Memory B cell (primary cell): Measurements from ENCODE around the gene LCORL.

Experiments used
- ATAC-seq: fragments of 150-1000 bp; cut with Tn5 transposase; 2 replicates; pipeline ENCODE4 v1.10.0; 2021; ENCODE audit warnings: low read depth, mild to moderate bottlenecking, moderate library complexity
- DNase-seq, 2 donors: peaks; one replicate each; pipeline ENCODE4 v3.0.0; 2022; ENCODE audit warnings: low spot score in 2 of 2
- H3K27ac Mint-ChIP-seq: one replicate; pipeline ENCODE4 v1.8.0; 2022; ENCODE audit warnings: mild to moderate bottlenecking, moderate library complexity, mixed read lengths
- H3K27me3 Mint-ChIP-seq: one replicate; pipeline ENCODE4 v1.8.0; 2022; ENCODE audit warnings: mixed read lengths
- H3K36me3 Mint-ChIP-seq: one replicate; pipeline ENCODE4 v1.8.0; 2022; ENCODE audit warnings: mild to moderate bottlenecking, mixed read lengths
- H3K4me1 Mint-ChIP-seq: one replicate; pipeline ENCODE4 v1.8.0; 2022; ENCODE audit warnings: mixed read lengths
- H3K4me3 Mint-ChIP-seq: one replicate; pipeline ENCODE4 v1.8.0; 2022; ENCODE audit warnings: mild to moderate bottlenecking, moderate library complexity, mixed read lengths
- H3K9me3 Mint-ChIP-seq: one replicate; pipeline ENCODE4 v1.8.0; 2022; ENCODE audit warnings: mixed read lengths

LCORL gene

DNA sequence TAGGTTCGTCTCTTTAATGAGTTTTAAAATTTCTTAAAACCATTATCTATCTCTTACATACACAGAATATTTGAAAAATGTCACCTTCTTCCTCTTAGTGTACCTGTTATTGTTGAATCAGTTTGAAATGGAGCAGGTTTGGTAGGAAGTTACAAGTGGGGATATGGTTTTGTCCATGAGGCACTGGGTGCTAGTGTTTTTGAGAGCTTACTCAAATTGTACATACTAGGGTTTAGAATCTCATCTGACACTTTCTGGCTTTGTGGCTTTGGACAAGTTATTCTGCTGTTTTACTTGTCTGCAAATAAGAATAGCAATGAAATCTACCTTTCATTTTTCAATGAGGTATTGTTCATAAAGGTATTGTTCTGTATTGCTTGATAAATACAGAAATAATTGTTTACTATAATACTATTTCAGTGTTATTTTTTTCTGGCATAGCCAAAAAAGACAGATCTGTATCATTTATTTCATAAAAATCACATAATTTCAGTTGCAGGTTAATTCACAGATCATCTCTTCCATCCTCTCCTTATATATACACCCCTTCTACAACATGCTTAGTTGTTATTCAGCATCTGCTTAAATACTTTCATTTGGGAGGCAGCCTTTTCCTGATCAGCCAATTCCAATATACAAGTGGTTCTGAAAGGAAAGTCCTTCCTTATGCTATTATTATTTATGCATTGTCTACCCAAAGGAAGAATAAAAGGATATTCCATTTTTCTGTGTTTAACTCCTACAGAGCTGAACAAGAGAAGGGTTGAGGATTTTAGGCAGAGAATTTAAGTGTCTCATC lies 197.5 kb downstream of the LCORL start:
- Mint-ChIP-seq H3K27me3 (no peaks in the 10 kb centered on the region), H3K36me3 (peaks cover 2% of the 10 kb centered on the region), H3K9me3 (no peaks in the 10 kb centered on the region), H3K4me3 (no peak overlapping the region), H3K4me1 (no peaks in the 10 kb centered on the region), H3K27ac (no peak overlapping the region)
- ATAC-seq (no peak), DNase-seq (no peak)

DNA sequence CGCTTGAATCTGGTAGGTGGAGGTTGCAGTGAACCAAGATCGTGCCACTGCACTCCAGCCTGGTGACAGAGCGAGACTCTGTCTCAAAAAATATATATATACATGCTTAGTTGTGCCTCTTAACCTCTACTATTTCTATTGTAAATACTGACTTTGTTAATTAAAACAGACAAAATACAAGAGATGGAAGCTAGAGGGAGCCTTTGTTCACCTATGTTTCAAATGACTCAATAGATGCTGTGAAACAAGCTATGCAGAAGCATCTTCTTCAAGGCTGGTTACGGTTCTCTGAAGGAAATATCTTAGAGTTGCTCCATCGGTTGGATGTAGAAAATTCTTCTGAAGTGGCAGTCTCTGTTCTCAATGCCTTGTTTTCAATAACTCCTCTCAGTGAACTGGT lies 204.5 kb downstream of the LCORL start:
- no peaks in the 10 kb centered on the region for H3K27me3 Mint-ChIP-seq
- no peaks in the 10 kb centered on the region for H3K9me3 Mint-ChIP-seq
- H3K36me3 Mint-ChIP-seq, result no peaks in the 10 kb centered on the region
- no peak overlapping the region for H3K27ac Mint-ChIP-seq
- no peak overlapping the region for H3K4me3 Mint-ChIP-seq
- DNase-seq (peak in 1 of 2 donors; percentile 37), ATAC-seq (peak; percentile 93)
- no peaks in the 10 kb centered on the region for H3K4me1 Mint-ChIP-seq

DNA sequence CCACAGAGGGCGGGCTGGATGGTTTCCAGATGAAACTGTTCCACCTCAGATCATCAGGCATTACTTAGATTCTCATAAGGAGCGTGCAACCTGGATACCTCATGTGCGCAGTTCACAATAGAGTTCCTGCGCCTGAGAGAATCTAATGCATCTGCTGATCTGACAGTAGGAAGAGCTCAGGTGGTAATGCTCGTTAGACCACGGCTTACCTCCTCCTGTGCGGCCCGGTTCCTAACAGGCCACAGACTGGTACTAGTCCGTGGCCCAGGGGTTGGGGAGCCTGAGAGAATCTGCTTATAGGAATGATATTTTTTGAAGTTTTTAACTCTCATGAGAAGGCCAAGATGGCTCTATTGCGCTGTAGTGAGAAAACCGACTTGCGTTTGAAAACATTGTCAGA lies 205.4 kb downstream of the LCORL start:
- H3K9me3 Mint-ChIP-seq, result no peaks in the 10 kb centered on the region
- H3K4me1 Mint-ChIP-seq, result peaks cover 3% of the 10 kb centered on the region
- DNase-seq, result no peak
- H3K36me3 Mint-ChIP-seq, result no peaks in the 10 kb centered on the region
- no peak overlapping the region for H3K27ac Mint-ChIP-seq
- H3K4me3 Mint-ChIP-seq, result no peak overlapping the region
- no peaks in the 10 kb centered on the region for H3K27me3 Mint-ChIP-seq
- ATAC-seq, result no peak

DNA sequence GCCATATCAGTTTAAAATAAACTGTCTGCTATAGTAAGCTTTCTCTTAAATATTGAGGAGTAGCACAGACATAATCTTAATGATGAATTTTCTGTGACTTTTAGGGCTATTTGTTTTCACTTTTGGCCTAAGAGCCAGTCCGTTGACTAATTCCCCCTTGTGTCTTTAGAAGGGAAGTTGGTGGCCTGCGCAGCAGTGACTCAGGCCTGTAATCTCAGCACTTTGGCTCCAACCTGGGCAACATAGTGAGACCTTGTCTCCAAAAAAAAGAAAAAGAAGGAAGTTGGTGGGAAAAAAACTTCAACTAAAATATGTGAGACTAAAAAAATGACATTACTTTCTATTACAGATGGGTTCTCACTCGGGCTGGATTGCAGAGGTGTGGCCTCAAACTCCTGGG lies 207.4 kb downstream of the LCORL start:
- H3K36me3 Mint-ChIP-seq, result peaks cover 2% of the 10 kb centered on the region
- no peak overlapping the region for H3K4me3 Mint-ChIP-seq
- no peak for DNase-seq
- H3K27ac Mint-ChIP-seq, result peak overlapping the region; percentile 73
- H3K27me3 Mint-ChIP-seq, result no peaks in the 10 kb centered on the region
- H3K4me1 Mint-ChIP-seq, result peaks cover 13% of the 10 kb centered on the region
- no peak for ATAC-seq
- H3K9me3 Mint-ChIP-seq, result no peaks in the 10 kb centered on the region

DNA sequence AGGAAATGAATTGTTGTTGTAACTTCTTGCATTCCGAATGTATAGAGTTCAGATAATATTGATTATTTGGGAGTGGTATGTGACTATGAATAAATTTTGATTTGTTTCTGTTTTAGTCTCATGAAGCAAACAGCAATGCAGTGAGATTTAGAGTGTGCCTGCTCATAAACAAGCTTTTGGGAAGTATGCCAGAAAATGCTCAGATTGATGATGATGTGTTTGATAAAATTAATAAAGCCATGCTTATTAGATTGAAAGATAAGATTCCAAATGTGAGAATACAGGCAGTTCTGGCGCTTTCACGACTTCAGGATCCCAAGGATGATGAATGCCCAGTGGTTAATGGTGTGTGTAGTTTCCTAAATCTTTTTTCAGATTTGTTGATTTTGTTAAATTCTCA lies 208.8 kb downstream of the LCORL start:
- Mint-ChIP-seq H3K27me3 (no peaks in the 10 kb centered on the region), H3K9me3 (no peaks in the 10 kb centered on the region), H3K4me3 (no peak overlapping the region), H3K4me1 (peaks cover 18% of the 10 kb centered on the region), H3K36me3 (peaks cover 2% of the 10 kb centered on the region), H3K27ac (no peak overlapping the region)
- ATAC-seq, result no peak
- no peak for DNase-seq

DNA sequence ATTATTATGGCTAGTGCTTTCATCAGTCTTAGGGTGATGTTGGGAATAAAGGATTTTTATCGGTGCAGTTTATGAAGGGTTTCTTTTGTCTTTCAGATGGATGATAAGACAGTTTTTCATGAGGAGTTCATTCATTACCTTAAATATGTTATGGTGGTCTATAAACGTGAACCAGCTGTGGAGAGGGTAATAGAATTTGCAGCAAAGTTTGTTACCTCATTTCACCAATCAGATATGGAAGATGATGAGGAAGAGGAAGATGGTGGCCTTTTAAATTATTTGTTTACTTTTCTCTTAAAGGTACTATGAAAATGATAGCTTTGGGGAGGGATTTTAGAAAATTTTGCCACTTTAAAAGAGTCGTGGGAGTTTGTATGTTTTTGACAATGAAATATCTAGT lies 209.4 kb downstream of the LCORL start:
- H3K27ac Mint-ChIP-seq, result no peak overlapping the region
- no peak overlapping the region for H3K4me3 Mint-ChIP-seq
- peaks cover 2% of the 10 kb centered on the region for H3K36me3 Mint-ChIP-seq

DNA sequence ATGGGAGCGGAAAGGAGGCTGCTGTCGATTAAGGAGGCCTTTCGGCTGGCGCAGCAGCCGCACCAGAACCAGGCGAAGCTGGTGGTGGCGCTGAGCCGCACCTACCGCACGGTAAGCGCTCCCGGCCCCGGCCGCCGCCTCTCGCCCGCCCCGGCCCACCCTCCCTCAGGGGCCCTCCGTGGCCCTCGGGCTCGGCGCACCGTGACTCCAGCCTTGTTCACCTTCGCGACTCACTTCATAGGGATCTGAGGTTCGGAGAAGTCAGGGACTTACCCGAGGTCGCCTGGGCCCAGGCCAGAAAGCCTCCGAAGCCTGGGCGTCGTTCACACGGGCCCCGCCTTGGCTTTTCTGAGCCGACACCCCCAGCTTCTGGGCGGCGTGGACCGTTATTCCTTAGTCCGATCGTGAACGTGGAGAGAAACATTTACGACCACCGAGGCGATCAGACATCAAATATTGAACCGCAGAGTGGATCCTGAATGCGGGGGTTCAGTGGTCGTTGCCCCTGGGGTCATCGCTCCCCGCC lies 210.4 kb downstream of the LCORL start:
- Mint-ChIP-seq H3K27ac (peak overlapping the region; percentile 98), H3K9me3 (no peaks in the 10 kb centered on the region), H3K4me1 (peaks cover 28% of the 10 kb centered on the region), H3K4me3 (peak overlapping the region; percentile 98), H3K36me3 (peaks cover 2% of the 10 kb centered on the region), H3K27me3 (no peaks in the 10 kb centered on the region)
- peak; percentile 6 for ATAC-seq
- DNase-seq, result peak in 1 of 2 donors; percentile 17

More for the DNA sequence above, 209.4 kb downstream of the LCORL start:
- ATAC-seq (no peak), DNase-seq (no peak)
- H3K9me3 Mint-ChIP-seq, result no peaks in the 10 kb centered on the region
- peaks cover 24% of the 10 kb centered on the region for H3K4me1 Mint-ChIP-seq
- no peaks in the 10 kb centered on the region for H3K27me3 Mint-ChIP-seq

DNA sequence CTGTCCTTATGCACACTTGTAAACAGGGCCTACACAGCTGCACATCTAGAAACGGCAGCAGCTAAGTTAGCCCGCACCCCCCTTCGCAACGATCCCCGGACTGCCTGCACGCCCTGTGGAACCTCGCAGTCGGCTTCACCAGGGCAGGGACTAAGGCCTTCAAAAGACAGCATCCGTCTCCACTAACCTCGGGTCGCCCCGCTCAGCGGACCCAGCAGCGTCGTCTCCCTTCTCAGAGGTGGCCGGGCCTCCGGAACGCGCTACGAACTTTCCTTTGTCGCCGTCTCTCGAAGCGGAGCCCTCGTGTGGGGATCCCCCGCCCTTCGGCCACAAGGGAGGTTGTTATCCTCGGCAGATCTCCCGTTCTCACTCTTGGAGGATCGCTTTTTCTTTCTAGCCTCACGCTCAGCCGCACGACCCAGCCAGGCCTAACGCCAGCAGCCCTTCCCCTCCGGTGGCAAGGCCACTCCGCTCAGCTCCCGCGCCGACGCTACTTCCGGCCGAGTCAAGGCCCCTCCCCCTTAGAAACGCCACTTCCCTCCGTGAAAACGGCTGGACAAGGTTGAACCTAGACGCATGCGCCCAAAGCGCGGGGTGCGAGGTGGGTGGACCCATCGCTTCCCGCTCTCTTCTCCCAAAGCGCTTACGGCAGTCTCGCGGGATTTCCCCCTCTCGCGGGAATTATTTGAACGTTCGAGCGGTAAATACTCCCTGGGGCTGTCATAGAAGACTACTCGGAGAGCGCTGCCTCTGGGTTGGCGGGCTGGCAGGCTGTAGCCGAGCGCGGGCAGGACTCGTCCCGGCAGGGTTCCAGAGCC lies 211.1 kb downstream of the LCORL start, which contains the start of the genes DCAF16 and NCAPG:
Gene DCAF16 (minus strand): TSS at position 498 of the 818 bp plus-strand sequence. CDS start 6,616 bp downstream, outside the sequence.
Gene NCAPG (plus strand): TSS at position 720 of the 818 bp plus-strand sequence. CDS start 99 bp downstream, outside the sequence.
- DNase-seq (peak; percentile 99 to 100), ATAC-seq (peak; percentile 89)
- Mint-ChIP-seq H3K4me1 (peaks cover 31% of the 10 kb centered on the region), H3K4me3 (peak within 1 kb of the TSS; percentile 98), H3K27ac (peak within 1 kb of the TSS; percentile 98), H3K36me3 (peaks cover 2% of the 10 kb centered on the region), H3K9me3 (no peaks in the 10 kb centered on the region), H3K27me3 (no peaks in the 10 kb centered on the region)

DNA sequence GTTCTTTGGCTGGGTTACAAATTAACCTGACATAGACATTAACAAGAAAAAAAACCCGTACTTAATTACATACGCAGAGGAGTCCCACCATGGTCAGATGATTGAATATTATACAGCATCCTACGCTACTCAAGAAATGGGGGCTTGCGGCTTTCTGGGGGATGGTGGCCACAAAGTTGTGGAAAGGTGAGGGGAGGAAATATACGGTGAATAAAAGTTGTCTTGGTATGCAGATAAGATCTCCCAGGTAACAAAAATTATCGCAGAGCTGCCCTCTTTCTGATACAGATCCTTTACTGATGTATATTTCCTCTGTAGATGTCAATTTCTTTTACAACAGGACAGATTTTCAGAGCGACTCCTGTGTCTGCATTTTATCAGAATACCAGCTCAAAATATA lies 211.9 kb downstream of the LCORL start:
- Mint-ChIP-seq H3K27me3 (no peaks in the 10 kb centered on the region), H3K27ac (peak overlapping the region; percentile 98), H3K4me3 (peak overlapping the region; percentile 98), H3K36me3 (peaks cover 2% of the 10 kb centered on the region), H3K9me3 (no peaks in the 10 kb centered on the region), H3K4me1 (peaks cover 31% of the 10 kb centered on the region)
- DNase-seq (no peak), ATAC-seq (no peak)

DNA sequence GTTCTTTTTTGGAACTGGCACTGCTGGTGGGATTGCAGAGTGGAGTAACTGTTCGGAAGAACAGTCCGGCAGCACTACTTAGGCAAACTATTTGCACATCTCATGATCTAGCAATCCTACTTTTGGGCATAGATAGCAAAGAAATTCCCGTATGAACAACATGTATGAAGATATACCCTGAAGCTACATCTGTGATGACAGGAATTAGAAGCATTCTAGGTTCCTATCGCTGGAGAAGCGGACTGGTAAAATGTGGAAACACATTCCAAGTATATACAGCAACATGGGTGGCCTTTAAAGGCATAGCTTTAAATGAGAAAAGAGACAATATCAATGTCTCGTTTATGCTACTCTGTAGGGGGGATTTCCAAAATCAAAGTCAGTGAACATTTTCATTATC lies 214.1 kb downstream of the LCORL start:
- H3K9me3 Mint-ChIP-seq, result no peaks in the 10 kb centered on the region
- peaks cover 15% of the 10 kb centered on the region for H3K36me3 Mint-ChIP-seq
- H3K27me3 Mint-ChIP-seq, result no peaks in the 10 kb centered on the region
- DNase-seq (no peak), ATAC-seq (no peak)
- H3K4me1 Mint-ChIP-seq, result peaks cover 31% of the 10 kb centered on the region
- no peak overlapping the region for H3K4me3 Mint-ChIP-seq
- H3K27ac Mint-ChIP-seq, result peak overlapping the region; percentile 39

DNA sequence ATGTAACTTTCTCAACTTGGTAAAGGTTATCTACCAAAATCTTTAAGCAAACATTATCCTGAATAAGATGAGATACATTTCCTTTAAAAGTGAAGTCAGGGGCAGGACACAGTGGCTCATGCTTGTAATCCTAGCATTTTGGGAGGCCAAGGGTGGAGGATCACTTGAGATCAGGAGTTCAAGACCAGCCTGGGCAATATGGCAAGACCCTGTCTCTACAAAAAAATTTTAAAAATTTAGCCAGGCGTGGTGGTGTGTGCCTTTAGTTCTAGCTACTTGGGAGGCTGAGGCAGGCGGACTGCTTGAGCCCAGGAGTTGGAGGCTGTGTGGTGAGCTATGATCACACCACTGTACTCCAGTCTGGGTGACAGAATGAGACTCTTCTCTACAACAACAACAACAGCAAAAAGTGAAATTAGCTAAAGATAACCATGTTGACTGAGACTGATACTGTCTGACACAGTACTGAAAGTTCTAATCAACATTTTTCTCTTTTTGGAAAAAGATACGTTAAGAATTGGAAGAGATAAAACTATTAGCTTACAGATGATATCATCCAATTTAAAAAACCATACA lies 215.9 kb downstream of the LCORL start:
- no peak for DNase-seq
- Mint-ChIP-seq H3K4me3 (no peak overlapping the region), H3K27me3 (no peaks in the 10 kb centered on the region), H3K4me1 (peaks cover 28% of the 10 kb centered on the region), H3K36me3 (peaks cover 19% of the 10 kb centered on the region), H3K9me3 (no peaks in the 10 kb centered on the region), H3K27ac (peak overlapping the region; percentile 11)
- ATAC-seq, result no peak

DNA sequence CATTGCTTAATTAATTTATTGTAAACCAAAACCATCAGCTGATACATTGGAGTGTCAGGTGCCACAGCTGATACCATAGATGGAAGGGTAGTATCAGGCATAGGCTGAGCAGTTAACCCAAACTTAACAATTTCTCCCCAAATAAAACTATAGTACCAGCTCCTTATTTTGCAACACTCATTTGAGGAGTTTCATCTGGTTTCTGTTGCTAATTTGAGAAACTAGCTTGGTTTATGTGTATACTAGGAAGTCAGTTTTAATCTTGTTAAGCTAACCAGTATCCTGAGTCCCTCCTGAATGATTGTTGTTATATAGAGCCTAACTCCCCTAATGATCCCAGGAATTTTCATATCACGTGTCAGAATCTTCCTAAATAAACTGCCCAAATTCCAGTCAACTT lies 223.7 kb downstream of the LCORL start:
- Mint-ChIP-seq H3K4me1 (no peaks in the 10 kb centered on the region), H3K9me3 (no peaks in the 10 kb centered on the region), H3K27ac (no peak overlapping the region), H3K27me3 (no peaks in the 10 kb centered on the region), H3K36me3 (peaks cover 6% of the 10 kb centered on the region), H3K4me3 (no peak overlapping the region)
- DNase-seq, result no peak
- ATAC-seq, result no peak

DNA sequence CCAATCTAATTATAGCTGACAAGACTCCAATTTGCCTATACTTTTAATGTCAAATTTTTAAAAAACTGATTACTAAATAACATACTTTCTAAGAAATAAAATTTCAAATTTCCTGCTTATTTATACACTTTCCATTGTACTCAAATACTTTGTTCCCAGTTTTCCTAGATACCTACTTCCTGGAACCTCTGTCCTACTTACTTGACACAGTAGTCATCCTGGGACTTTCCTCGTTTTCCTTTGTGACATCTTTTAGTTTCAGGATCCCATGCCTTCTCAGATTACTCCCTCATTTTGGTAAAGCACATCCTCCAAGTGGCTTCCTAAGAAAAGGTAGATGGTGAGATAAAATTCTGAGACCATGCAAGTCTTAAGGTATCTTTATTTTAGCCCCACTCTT lies 226.8 kb downstream of the LCORL start:
- Mint-ChIP-seq H3K4me3 (no peak overlapping the region), H3K4me1 (no peaks in the 10 kb centered on the region), H3K27ac (no peak overlapping the region), H3K27me3 (no peaks in the 10 kb centered on the region), H3K36me3 (peaks cover 4% of the 10 kb centered on the region), H3K9me3 (no peaks in the 10 kb centered on the region)
- ATAC-seq (no peak), DNase-seq (no peak)
